GM12878 (cell line): ENCODE results near the gene ADAM15. TPM values are rescaled to one million over a fixed set of nuclear protein-coding genes. Genes with fewer than 3 reads are reported as not detected.
A peak's percentile ranks its signal among the peaks of the same experiment; 100 is the strongest.

Source experiments
- ATAC-seq: fragments of 200-7000 bp; cut with Tn5 transposase; 3 replicates; pipeline ENCODE4 v1.9.1; 2020; ENCODE audit warnings: mild to moderate bottlenecking, moderate library complexity
- BruUV-seq: library from RNA; stranded (reverse); fragments of 400-500 nt; replicated peaks from 2 replicates; lab custom pipeline; 2021; lab: Mats Ljungman, UMichigan
- CTCF ChIA-PET: fragments of 300-600 bp; sonication (Branson Sonifier 250); formaldehyde crosslinking; extraction: SDS; loops from one replicate; lab custom pipeline; 2021; ENCODE audit warnings: inconsistent platforms; lab: Yijun Ruan, JAX
- POLR2A ChIA-PET: fragments of 350-600 bp; formaldehyde crosslinking; extraction: SDS; loops from one replicate; lab custom pipeline; 2021; ENCODE audit warnings: inconsistent platforms; lab: Charles Lee
- RAD21 ChIA-PET: fragments of 300-600 bp; sonication (Branson Sonifier 250); formaldehyde crosslinking; loops from one replicate; lab custom pipeline; 2023; ENCODE audit warnings: antibody characterized with exemption; ENCODE audit not compliant: unreplicated experiment; lab: Charles Lee
- SMC1A ChIA-PET: fragments of 300-600 bp; sonication (Branson Sonifier 250); formaldehyde crosslinking; loops from one replicate; lab custom pipeline; 2023; ENCODE audit not compliant: unreplicated experiment, uncharacterized antibody; lab: Charles Lee
- DNase-seq: peaks from one replicate; pipeline ENCODE4 v3.0.0-alpha.2; 2011; ENCODE audit warnings: low read depth, low spot score
- FAIRE-seq: peaks from 3 replicates; lab custom pipeline; 2011; peaks lifted over from hg19 to GRCh38; lab: Jason Lieb, UNC
- H2AFZ ChIP-seq: 2 replicates; pipeline ENCODE4 v1.6.0; 2011; ENCODE audit warnings: low read depth, low read length, control low read depth; ENCODE audit not compliant: control insufficient read depth
- H3K27ac ChIP-seq: 2 replicates; pipeline ENCODE4 v1.5.1; 2011; ENCODE audit warnings: control low read depth; ENCODE audit not compliant: control insufficient read depth, insufficient read depth
- H3K27me3 ChIP-seq, 2 experiments: replicated peaks in 1 of 2; 2 replicates each; pipeline versions ENCODE4 v1.6.0 to v1.6.1; 2011; ENCODE audit warnings: low read length in 1 of 2; ENCODE audit not compliant: control insufficient read depth in 2 of 2, insufficient read depth in 2 of 2
- H3K36me3 ChIP-seq, 2 experiments: 2 replicates each; pipeline ENCODE4 v1.5.1; 2011; ENCODE audit warnings: low read length in 1 of 2; ENCODE audit not compliant: control insufficient read depth in 2 of 2, insufficient read depth in 2 of 2
- H3K4me1 ChIP-seq: 2 replicates; pipeline ENCODE4 v1.6.1; 2011; ENCODE audit warnings: mild to moderate bottlenecking, low read length, moderate library complexity, mixed read lengths; ENCODE audit not compliant: control insufficient read depth, insufficient read depth
- H3K4me2 ChIP-seq: 2 replicates; pipeline ENCODE4 v1.6.0; 2011; ENCODE audit warnings: control low read depth; ENCODE audit not compliant: control insufficient read depth, insufficient read depth
- H3K4me3 ChIP-seq: fragments of 200-600 bp; sonication (generic); 2 replicates; pipeline ENCODE4 v1.5.1; 2016
- H3K79me2 ChIP-seq: 2 replicates; pipeline ENCODE4 v1.6.0; 2011; ENCODE audit warnings: low read length; ENCODE audit not compliant: control insufficient read depth, insufficient read depth
- H3K9ac ChIP-seq: 2 replicates; pipeline ENCODE4 v1.8.0; 2011; ENCODE audit warnings: low read length, control low read depth, mixed read lengths; ENCODE audit not compliant: control insufficient read depth, insufficient read depth
- H3K9me3 ChIP-seq: replicated peaks from 3 replicates; pipeline ENCODE4 v1.5.1; 2011; ENCODE audit warnings: mild to moderate bottlenecking, low read length; ENCODE audit not compliant: control insufficient read depth, insufficient read depth
- H4K20me1 ChIP-seq: 2 replicates; pipeline ENCODE4 v1.6.0; 2011; ENCODE audit not compliant: control insufficient read depth, insufficient read depth
- CBX5 ChIP-seq: sonication (generic); IDR thresholded peaks from 2 replicates; pipeline ENCODE4 v1.6.1; 2016; ENCODE audit warnings: low read depth, moderate library complexity, mild to moderate bottlenecking, inconsistent platforms
- JUNB ChIP-seq: IDR thresholded peaks from 2 replicates; pipeline ENCODE4 v1.6.1; 2016; ENCODE audit warnings: antibody characterized with exemption, mild to moderate bottlenecking
- MEF2A ChIP-seq: IDR thresholded peaks from 2 replicates; pipeline ENCODE4 v1.6.1; 2011; ENCODE audit warnings: low read depth, mild to moderate bottlenecking, low read length, moderate library complexity; ENCODE audit not compliant: insufficient read depth
- MYC ChIP-seq: IDR thresholded peaks from 2 replicates; pipeline ENCODE4 v1.6.1; 2011; ENCODE audit warnings: mild to moderate bottlenecking, low read length, moderate library complexity, inconsistent platforms; ENCODE audit not compliant: insufficient read depth, insufficient replicate concordance, insufficient read length, severe bottlenecking
- NFYB ChIP-seq: IDR thresholded peaks from 2 replicates; pipeline ENCODE4 v1.6.1; 2011; ENCODE audit warnings: low read depth, mild to moderate bottlenecking, low read length, improper control_type of control experiment, moderate library complexity; ENCODE audit not compliant: insufficient read depth
- RFX5 ChIP-seq: IDR thresholded peaks from 2 replicates; pipeline ENCODE4 v1.6.1; 2011; ENCODE audit warnings: low read depth, low read length, improper control_type of control experiment
- SMARCA5 ChIP-seq: fragments of 450-650 bp; IDR thresholded peaks from 2 replicates; pipeline ENCODE4 v1.6.1; 2017; ENCODE audit warnings: mild to moderate bottlenecking
- STAT1 ChIP-seq: fragments of 450-650 bp; conservative IDR thresholded peaks from 2 replicates; pipeline ENCODE4 v1.6.1; 2014; ENCODE audit warnings: antibody characterized with exemption, mild to moderate bottlenecking
- ZBED1 ChIP-seq: IDR thresholded peaks from 2 replicates; pipeline ENCODE4 v1.6.1; 2016; ENCODE audit warnings: borderline replicate concordance
- ZNF207 ChIP-seq: fragments of 450-650 bp; IDR thresholded peaks from 2 replicates; pipeline ENCODE4 v1.6.1; 2014; ENCODE audit warnings: antibody characterized with exemption, mild to moderate bottlenecking, borderline replicate concordance
- ZNF384 ChIP-seq: IDR thresholded peaks from 2 replicates; pipeline ENCODE4 v1.6.1; 2012; ENCODE audit warnings: low read depth, mild to moderate bottlenecking, low read length, improper control_type of control experiment, borderline replicate concordance
- WGBS: methylation state at CpG from one replicate; pipeline ENCODE4 v1.1.6; 2016; ENCODE audit warnings: low lambda C conversion rate; ENCODE audit not compliant: insufficient replicate concordance, insufficient coverage; ENCODE audit errors: missing lambda C conversion rate; 5-methylcytosine and 5-hydroxymethylcytosine counted together
- in situ Hi-C: fragments of 300-500 bp; cut with MboI; formaldehyde crosslinking; loops from 9 replicates; pipeline ENCODE4 v1.14.3; 2018; ENCODE audit warnings: mixed read lengths
- intact Hi-C: fragments of 100-400 bp; cut with micrococcal nuclease; formaldehyde crosslinking; loops from one replicate; pipeline ENCODE4 v1.14.2; 2022; ENCODE audit not compliant: unreplicated experiment
- polyA plus RNA-seq, 11 experiments: library from polyadenylated mRNA; depleted of rRNA in 4 of 11; unstranded in 6 of 11; stranded (reverse) in 5 of 11; fragments of >200 nt; fragmentation: Nextera tagmentation in 4 of 11; fragmentation: Illumina TruSeq in 1 of 11; extraction: Ambion mirVana in 4 of 11; extraction: Trizol in 1 of 11; gene quantifications; 1 replicate in 1 of 11; 2 replicates in 10 of 11; pipeline versions ENCODE4 v1.2.1 to v1.2.3, GENCODE V29; 2011 to 2016; ENCODE audit warnings: inconsistent platforms in 2 of 11, missing spikeins in 2 of 11, low read depth in 1 of 11
- total RNA-seq, 4 experiments: library from RNA; depleted of rRNA in 3 of 4; stranded (reverse); fragments of >200 nt in 3 of 4; fragmentation: Illumina TruSeq in 1 of 4; extraction: Trizol in 1 of 4; gene quantifications; 2 replicates each; pipeline versions ENCODE4 v1.2.1 to v1.2.3, GENCODE V29; 2013 to 2021
- TF ChIP-seq, protein P1 (sequence below): fragments of 450-650 bp; IDR thresholded peaks from 2 replicates; pipeline ENCODE4 v1.6.1; 2016; ENCODE audit warnings: mild to moderate bottlenecking, moderate library complexity, borderline replicate concordance
- TF ChIP-seq, protein P2 (sequence below): IDR thresholded peaks from 2 replicates; pipeline ENCODE4 v1.6.1; 2011; ENCODE audit warnings: mild to moderate bottlenecking, low read depth, low read length, moderate library complexity; ENCODE audit not compliant: insufficient replicate concordance
- TF ChIP-seq, protein P3 (sequence below): fragments of 150-350 bp; IDR thresholded peaks from 2 replicates; pipeline ENCODE4 v1.6.1; 2014; ENCODE audit warnings: mild to moderate bottlenecking, low read depth, low read length

The ADAM15 gene
- total and polyA plus RNA-seq, 10 of the 15 experiments (the other 5 are each of a cell fraction or from before 2014, with no cell fraction given), result 0.29 to 38.8 (median 14.7) TPM

DNA sequence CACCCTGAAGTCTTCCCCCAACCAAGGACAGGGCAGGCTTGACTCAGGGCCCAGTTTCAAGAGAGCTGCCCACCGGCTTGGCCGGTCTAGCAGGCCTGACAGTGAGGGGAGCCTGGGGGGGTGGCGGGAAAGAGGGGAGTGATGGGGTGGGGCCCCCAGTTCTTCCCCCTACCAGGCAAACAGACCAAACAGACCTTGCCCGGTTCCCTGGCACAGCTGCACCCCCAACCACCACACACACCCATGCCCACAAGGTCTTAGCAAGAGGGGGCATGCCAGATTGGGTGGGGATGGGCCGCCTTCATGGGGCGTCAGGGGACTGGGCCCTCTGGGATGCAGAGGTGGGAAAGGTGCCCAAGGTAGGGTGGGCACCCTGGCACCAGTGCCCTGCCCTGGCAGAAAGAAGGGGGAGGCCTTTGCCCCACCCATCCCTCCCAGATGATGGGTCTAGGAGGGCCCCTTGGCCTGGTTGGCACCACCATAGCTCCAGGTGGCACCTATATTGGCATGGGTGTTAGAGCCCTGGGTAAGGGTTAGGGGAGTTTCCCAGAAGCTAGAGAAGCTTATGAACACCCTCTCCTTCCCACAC lies 39.6 kb upstream of the ADAM15 start (continued):
- TF ChIP-seq, protein P1, sequence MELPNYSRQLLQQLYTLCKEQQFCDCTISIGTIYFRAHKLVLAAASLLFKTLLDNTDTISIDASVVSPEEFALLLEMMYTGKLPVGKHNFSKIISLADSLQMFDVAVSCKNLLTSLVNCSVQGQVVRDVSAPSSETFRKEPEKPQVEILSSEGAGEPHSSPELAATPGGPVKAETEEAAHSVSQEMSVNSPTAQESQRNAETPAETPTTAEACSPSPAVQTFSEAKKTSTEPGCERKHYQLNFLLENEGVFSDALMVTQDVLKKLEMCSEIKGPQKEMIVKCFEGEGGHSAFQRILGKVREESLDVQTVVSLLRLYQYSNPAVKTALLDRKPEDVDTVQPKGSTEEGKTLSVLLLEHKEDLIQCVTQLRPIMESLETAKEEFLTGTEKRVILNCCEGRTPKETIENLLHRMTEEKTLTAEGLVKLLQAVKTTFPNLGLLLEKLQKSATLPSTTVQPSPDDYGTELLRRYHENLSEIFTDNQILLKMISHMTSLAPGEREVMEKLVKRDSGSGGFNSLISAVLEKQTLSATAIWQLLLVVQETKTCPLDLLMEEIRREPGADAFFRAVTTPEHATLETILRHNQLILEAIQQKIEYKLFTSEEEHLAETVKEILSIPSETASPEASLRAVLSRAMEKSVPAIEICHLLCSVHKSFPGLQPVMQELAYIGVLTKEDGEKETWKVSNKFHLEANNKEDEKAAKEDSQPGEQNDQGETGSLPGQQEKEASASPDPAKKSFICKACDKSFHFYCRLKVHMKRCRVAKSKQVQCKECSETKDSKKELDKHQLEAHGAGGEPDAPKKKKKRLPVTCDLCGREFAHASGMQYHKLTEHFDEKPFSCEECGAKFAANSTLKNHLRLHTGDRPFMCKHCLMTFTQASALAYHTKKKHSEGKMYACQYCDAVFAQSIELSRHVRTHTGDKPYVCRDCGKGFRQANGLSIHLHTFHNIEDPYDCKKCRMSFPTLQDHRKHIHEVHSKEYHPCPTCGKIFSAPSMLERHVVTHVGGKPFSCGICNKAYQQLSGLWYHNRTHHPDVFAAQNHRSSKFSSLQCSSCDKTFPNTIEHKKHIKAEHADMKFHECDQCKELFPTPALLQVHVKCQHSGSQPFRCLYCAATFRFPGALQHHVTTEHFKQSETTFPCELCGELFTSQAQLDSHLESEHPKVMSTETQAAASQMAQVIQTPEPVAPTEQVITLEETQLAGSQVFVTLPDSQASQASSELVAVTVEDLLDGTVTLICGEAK, result no peak
- TF ChIP-seq RFX5, result no peak
- TF ChIP-seq MYC, result no peak

DNA sequence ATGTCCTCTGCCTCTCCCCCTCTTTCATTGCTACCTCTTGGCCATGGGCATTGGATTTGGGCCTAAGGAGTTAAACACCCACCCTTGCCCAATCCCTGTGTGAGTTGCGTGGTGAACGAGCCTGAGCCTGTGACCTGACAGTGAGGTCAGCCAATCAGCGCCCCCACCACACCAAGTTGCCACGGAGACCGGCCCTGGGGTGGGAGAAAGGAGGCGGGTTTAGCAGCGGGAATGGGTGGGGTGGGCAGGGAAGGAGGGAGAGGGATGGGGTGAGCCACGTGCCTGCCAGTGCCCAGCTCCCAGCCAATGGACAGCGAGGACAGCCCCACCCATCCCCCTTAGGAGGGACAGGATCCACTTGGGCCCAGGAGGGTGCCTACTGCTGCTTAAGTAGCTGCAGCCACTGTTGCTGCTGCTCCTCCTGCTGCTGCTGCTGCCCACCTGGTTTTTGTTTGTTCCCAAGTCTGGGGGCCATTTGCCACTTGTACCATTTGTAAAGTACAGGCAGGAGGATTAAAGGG lies 39.0 kb upstream of the ADAM15 start:
- DNase-seq (no peak), FAIRE-seq (no peak), ATAC-seq (no peak)
- BruUV-seq, result no TSS peak
- ChIA-PET RAD21 (interaction anchor here (1.1 kb wide), 1 partner anchor 13 kb away, joined by 5 read pairs; no protein-coding TSS in a partner anchor), SMC1A (interaction anchor here (1.2 kb wide), 1 partner anchor 8 kb away, joined by 3 read pairs; no protein-coding TSS in a partner anchor), CTCF (interaction anchor here (1.1 to 1.2 kb wide), 2 partner anchors 33 to 50 kb away, joined by 3 to 6 read pairs; no protein-coding TSS in a partner anchor), POLR2A (interaction anchor here (0.7 to 1.4 kb wide), 3 partner anchors 13 to 49 kb away, joined by 3 read pairs; no protein-coding TSS in a partner anchor)
- Histone ChIP-seq H3K4me1 (peaks cover 41% of the 10 kb centered on the region), H3K9ac (no peak overlapping the region), H3K9me3 (no peaks in the 10 kb centered on the region), H3K27me3 (no peaks in the 10 kb centered on the region), H3K27ac (no peak overlapping the region), H3K4me2 (no peak overlapping the region), H4K20me1 (no peaks in the 10 kb centered on the region), H2AFZ (no peak overlapping the region), H3K79me2 (peaks cover 16% of the 10 kb centered on the region), H3K36me3 (peaks cover 0 to 22% of the 10 kb centered on the region in 2 experiments; a peak in 3 of 4 replicates), H3K4me3 (no peak overlapping the region)
- intact Hi-C loops (no loop called here), in situ Hi-C loops (no loop called here)
- 97% methylated on average over 5 of the region's 9 CpGs for WGBS
- no peak for TF ChIP-seq SMARCA5
- no peak for TF ChIP-seq JUNB
- no peak for TF ChIP-seq ZNF384
- no peak for TF ChIP-seq ZBED1
- TF ChIP-seq NFYB, result no peak
- TF ChIP-seq ZNF207, result no peak
- TF ChIP-seq MEF2A, result no peak
- no peak for TF ChIP-seq STAT1
- TF ChIP-seq, protein P2, sequence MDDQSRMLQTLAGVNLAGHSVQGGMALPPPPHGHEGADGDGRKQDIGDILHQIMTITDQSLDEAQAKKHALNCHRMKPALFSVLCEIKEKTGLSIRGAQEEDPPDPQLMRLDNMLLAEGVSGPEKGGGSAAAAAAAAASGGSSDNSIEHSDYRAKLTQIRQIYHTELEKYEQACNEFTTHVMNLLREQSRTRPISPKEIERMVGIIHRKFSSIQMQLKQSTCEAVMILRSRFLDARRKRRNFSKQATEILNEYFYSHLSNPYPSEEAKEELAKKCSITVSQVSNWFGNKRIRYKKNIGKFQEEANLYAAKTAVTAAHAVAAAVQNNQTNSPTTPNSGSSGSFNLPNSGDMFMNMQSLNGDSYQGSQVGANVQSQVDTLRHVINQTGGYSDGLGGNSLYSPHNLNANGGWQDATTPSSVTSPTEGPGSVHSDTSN, result peak; percentile 40
- no peak for TF ChIP-seq CBX5
- TF ChIP-seq, protein P3, sequence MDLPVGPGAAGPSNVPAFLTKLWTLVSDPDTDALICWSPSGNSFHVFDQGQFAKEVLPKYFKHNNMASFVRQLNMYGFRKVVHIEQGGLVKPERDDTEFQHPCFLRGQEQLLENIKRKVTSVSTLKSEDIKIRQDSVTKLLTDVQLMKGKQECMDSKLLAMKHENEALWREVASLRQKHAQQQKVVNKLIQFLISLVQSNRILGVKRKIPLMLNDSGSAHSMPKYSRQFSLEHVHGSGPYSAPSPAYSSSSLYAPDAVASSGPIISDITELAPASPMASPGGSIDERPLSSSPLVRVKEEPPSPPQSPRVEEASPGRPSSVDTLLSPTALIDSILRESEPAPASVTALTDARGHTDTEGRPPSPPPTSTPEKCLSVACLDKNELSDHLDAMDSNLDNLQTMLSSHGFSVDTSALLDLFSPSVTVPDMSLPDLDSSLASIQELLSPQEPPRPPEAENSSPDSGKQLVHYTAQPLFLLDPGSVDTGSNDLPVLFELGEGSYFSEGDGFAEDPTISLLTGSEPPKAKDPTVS, result no peak
